ENCODE measurements around the gene C1orf159.
A peak's percentile ranks its signal among the peaks of the same experiment; 100 is the strongest.
"Not testable (repeated sequence)": the region's sequence is repeated elsewhere in the genome, so short reads cannot be mapped to it uniquely, and the experiment has no call there.

The C1orf159 gene

GRCh38 chr1:1063945-1064831 is 51.7 kb downstream of the C1orf159 start:
- DNase-seq: peak; percentile 21

GRCh38 chr1:1063261-1063944 is 52.5 kb downstream of the C1orf159 start:
- DNase-seq: no peak

- DNase-seq: no peak
Observed at GRCh38 chr1:1062348-1063163, 53.3 kb downstream of the C1orf159 start.

GRCh38 chr1:1061682-1062345 is 54.1 kb downstream of the C1orf159 start:
- DNase-seq: peak; percentile 8

- DNase-seq: no peak
Observed at GRCh38 chr1:1060281-1061000, 55.4 kb downstream of the C1orf159 start.

GRCh38 chr1:1059494-1060280 is 56.2 kb downstream of the C1orf159 start:
- DNase-seq: peak; percentile 87

GRCh38 chr1:1058921-1059493 is 56.9 kb downstream of the C1orf159 start:
- peak; percentile 15 for DNase-seq

GRCh38 chr1:1058088-1058905 is 57.6 kb downstream of the C1orf159 start:
- DNase-seq: no peak

GRCh38 chr1:1057769-1058087 is 58.2 kb downstream of the C1orf159 start:
- not testable (repeated sequence) for DNase-seq

GRCh38 chr1:1055841-1056736 is 59.8 kb downstream of the C1orf159 start:
- no peak for DNase-seq

GRCh38 chr1:1054971-1055370 is 60.9 kb downstream of the C1orf159 start:
- DNase-seq: no peak

GRCh38 chr1:1054099-1054700 is 61.7 kb downstream of the C1orf159 start:
- no peak for DNase-seq

GRCh38 chr1:1053682-1054081 is 62.2 kb downstream of the C1orf159 start:
- DNase-seq: no peak

GRCh38 chr1:1053022-1053421 is 62.9 kb downstream of the C1orf159 start:
- no peak for DNase-seq

- DNase-seq: no peak
Observed at GRCh38 chr1:1052003-1052840, 63.7 kb downstream of the C1orf159 start.

- DNase-seq: no peak
Observed at GRCh38 chr1:1051127-1051810, 64.6 kb downstream of the C1orf159 start.

- no peak for DNase-seq
Observed at GRCh38 chr1:1050577-1051052, 65.3 kb downstream of the C1orf159 start.

Measured in NCI-H2171 (cell line).